IMR-90 (cell line): ENCODE measurements around the gene SHB. TPM values are rescaled to one million over a fixed set of nuclear protein-coding genes. Genes with fewer than 3 reads are reported as not detected.

Experiments
- ATAC-seq: fragments of 200-7000 bp; cut with Tn5 transposase; 2 replicates; pipeline ENCODE4 v1.9.1; 2020; ENCODE audit warnings: low read depth, mild to moderate bottlenecking, moderate library complexity
- BruUV-seq: library from RNA; stranded (reverse); fragments of 400-500 nt; replicated peaks from 2 replicates; lab custom pipeline; 2021; lab: Mats Ljungman, UMichigan
- CTCF ChIA-PET: fragments of 300-600 bp; formaldehyde crosslinking; extraction: SDS; loops from one replicate; lab custom pipeline; 2021; ENCODE audit warnings: antibody characterized with exemption; lab: Yijun Ruan, JAX
- POLR2A ChIA-PET: fragments of 300-600 bp; sonication (Branson Sonifier 250); formaldehyde crosslinking; loops from one replicate; lab custom pipeline; 2022; ENCODE audit warnings: antibody characterized with exemption; ENCODE audit not compliant: unreplicated experiment; lab: Charles Lee
- DNase-seq: peaks from one replicate; pipeline ENCODE4 v3.0.0; 2013
- H2AFZ ChIP-seq: replicated peaks from 2 replicates; pipeline ENCODE3; 2013; ENCODE audit warnings: low read length, mild to moderate bottlenecking; ENCODE audit not compliant: poor library complexity
- H2AK5ac ChIP-seq: 2 replicates; pipeline ENCODE4 v1.6.1; 2013; ENCODE audit warnings: low read depth, low read length, inconsistent platforms
- H2AK9ac ChIP-seq: replicated peaks from 2 replicates; pipeline ENCODE3; 2013; ENCODE audit warnings: mild to moderate bottlenecking, low read depth, low read length, moderate library complexity; ENCODE audit not compliant: poor library complexity
- H2BK120ac ChIP-seq: 2 replicates; pipeline ENCODE4 v1.6.1; 2013; ENCODE audit warnings: low read depth, low read length, inconsistent platforms
- H2BK15ac ChIP-seq: 3 replicates; pipeline ENCODE4 v1.6.1; 2013; ENCODE audit warnings: low read depth, low read length, inconsistent platforms
- H2BK20ac ChIP-seq: 2 replicates; pipeline ENCODE4 v1.6.1; 2013; ENCODE audit warnings: low read depth, mild to moderate bottlenecking, inconsistent platforms, low read length, moderate library complexity
- H2BK5ac ChIP-seq: 2 replicates; pipeline ENCODE4 v1.6.1; 2013; ENCODE audit warnings: mild to moderate bottlenecking, low read depth, low read length, inconsistent platforms; ENCODE audit not compliant: poor library complexity, severe bottlenecking
- H3K14ac ChIP-seq: replicated peaks from 2 replicates; pipeline ENCODE4 v1.6.1; 2013; ENCODE audit warnings: low read depth, low read length, inconsistent platforms
- H3K18ac ChIP-seq: 2 replicates; pipeline ENCODE4 v1.6.1; 2013; ENCODE audit warnings: low read depth, low read length, control low read depth
- H3K23ac ChIP-seq: 2 replicates; pipeline ENCODE4 v1.6.1; 2013; ENCODE audit warnings: low read depth, low read length, inconsistent platforms
- H3K27ac ChIP-seq: 2 replicates; pipeline ENCODE4 v1.5.1; 2013; ENCODE audit warnings: mild to moderate bottlenecking, control low read depth, low read length; ENCODE audit not compliant: insufficient read depth
- H3K27me3 ChIP-seq: 2 replicates; pipeline ENCODE4 v1.6.1; 2013; ENCODE audit warnings: low read length; ENCODE audit not compliant: control insufficient read depth, insufficient read depth
- H3K36me3 ChIP-seq: 2 replicates; pipeline ENCODE4 v1.6.1; 2013; ENCODE audit warnings: low read length, mixed read lengths; ENCODE audit not compliant: control insufficient read depth, insufficient read depth
- H3K4ac ChIP-seq: 2 replicates; pipeline ENCODE4 v1.6.1; 2013; ENCODE audit warnings: low read depth, low read length, inconsistent platforms
- H3K4me1 ChIP-seq: 2 replicates; pipeline ENCODE4 v1.6.1; 2013; ENCODE audit warnings: low read length, mixed read lengths; ENCODE audit not compliant: control insufficient read depth, insufficient read depth
- H3K4me2 ChIP-seq: 2 replicates; pipeline ENCODE4 v1.6.1; 2013; ENCODE audit warnings: low read depth, mild to moderate bottlenecking, control low read depth, low read length, moderate library complexity
- H3K4me3 ChIP-seq: 2 replicates; pipeline ENCODE4 v1.5.1; 2013; ENCODE audit warnings: low read depth, mild to moderate bottlenecking, control low read depth, low read length, moderate library complexity; ENCODE audit not compliant: insufficient read depth
- H3K56ac ChIP-seq: 2 replicates; pipeline ENCODE4 v1.6.1; 2013; ENCODE audit warnings: low read length, inconsistent platforms; ENCODE audit not compliant: insufficient read depth; ENCODE audit errors: extremely low read depth
- H3K79me1 ChIP-seq, 2 experiments: 2 replicates each; pipeline ENCODE4 v1.6.1; 2013; ENCODE audit warnings: low read length in 2 of 2, inconsistent platforms in 1 of 2, low read depth in 1 of 2
- H3K9ac ChIP-seq: 2 replicates; pipeline ENCODE4 v1.6.1; 2013; ENCODE audit warnings: low read depth, low read length, control low read depth
- H3K9me1 ChIP-seq: 2 replicates; pipeline ENCODE4 v1.6.1; 2013; ENCODE audit warnings: low read length, inconsistent platforms; ENCODE audit not compliant: insufficient read depth
- H3K9me3 ChIP-seq: 2 replicates; pipeline ENCODE4 v1.6.1; 2013; ENCODE audit warnings: low read length; ENCODE audit not compliant: control insufficient read depth, insufficient read depth
- H4K20me1 ChIP-seq: 2 replicates; pipeline ENCODE4 v1.6.1; 2013; ENCODE audit warnings: low read length, inconsistent platforms; ENCODE audit not compliant: insufficient read depth
- H4K5ac ChIP-seq: 2 replicates; pipeline ENCODE4 v1.6.1; 2013; ENCODE audit warnings: mild to moderate bottlenecking, low read depth, low read length, control low read depth
- H4K8ac ChIP-seq, 2 experiments: 2 replicates each; pipeline ENCODE4 v1.6.1; 2013; ENCODE audit warnings: low read depth in 2 of 2, low read length in 2 of 2, control low read depth in 1 of 2, inconsistent platforms in 1 of 2
- H4K91ac ChIP-seq: 2 replicates; pipeline ENCODE4 v1.6.1; 2013; ENCODE audit warnings: low read depth, low read length, inconsistent platforms; ENCODE audit not compliant: insufficient read depth
- BHLHE40 ChIP-seq: fragments of 150-350 bp; IDR thresholded peaks from 2 replicates; pipeline ENCODE4 v1.6.1; 2016; ENCODE audit warnings: mild to moderate bottlenecking, low read depth, low read length
- ELK1 ChIP-seq: fragments of 150-350 bp; IDR thresholded peaks from 2 replicates; pipeline ENCODE4 v1.6.1; 2016; ENCODE audit warnings: low read depth, mild to moderate bottlenecking, low read length, moderate library complexity, borderline replicate concordance
- MAFK ChIP-seq: IDR thresholded peaks from 2 replicates; pipeline ENCODE4 v1.6.1; 2012; ENCODE audit warnings: low read depth, low read length, improper control_type of control experiment
- MAZ ChIP-seq: IDR thresholded peaks from 2 replicates; pipeline ENCODE4 v1.6.1; 2012; ENCODE audit warnings: low read depth, mild to moderate bottlenecking, low read length, improper control_type of control experiment, moderate library complexity, borderline replicate concordance
- POLR2A ChIP-seq: IDR thresholded peaks from 2 replicates; pipeline ENCODE4 v1.6.1; 2012; ENCODE audit warnings: mild to moderate bottlenecking, low read depth, low read length
- RAD21 ChIP-seq: IDR thresholded peaks from 2 replicates; pipeline ENCODE4 v1.6.1; 2012; ENCODE audit warnings: low read length, improper control_type of control experiment
- USF2 ChIP-seq: fragments of 150-350 bp; IDR thresholded peaks from 2 replicates; pipeline ENCODE4 v1.6.1; 2017; ENCODE audit warnings: mild to moderate bottlenecking, antibody characterized with exemption, low read length, low read depth
- WGBS, 2 experiments: methylation state at CpG; one replicate each; pipeline versions ENCODE4 v1.1.5 to v1.1.7; 2013; ENCODE audit warnings: missing lambda C conversion rate in 2 of 2; ENCODE audit not compliant: insufficient read length in 1 of 2; ENCODE audit errors: extremely low coverage in 2 of 2; 5-methylcytosine and 5-hydroxymethylcytosine counted together
- dilution Hi-C: fragments of 300-500 bp; cut with HindIII; formaldehyde crosslinking; loops from one replicate; pipeline ENCODE4 v1.14.3; 2018; ENCODE audit warnings: low sequenced_read_pairs; ENCODE audit not compliant: unreplicated experiment
- in situ Hi-C: fragments of 300-500 bp; cut with MboI; formaldehyde crosslinking; loops from 3 replicates; pipeline ENCODE4 v1.14.3; 2019; ENCODE audit warnings: low sequenced_read_pairs, inconsistent platforms, mixed read lengths
- intact Hi-C: fragments of 100-400 bp; cut with micrococcal nuclease; formaldehyde crosslinking; loops from 2 replicates; pipeline ENCODE4 v1.10.0; 2022
- polyA plus RNA-seq, 3 experiments: library from polyadenylated mRNA; depleted of rRNA; stranded (reverse); fragments of >200 nt; gene quantifications; 2 replicates each; pipeline ENCODE4 v1.2.3, GENCODE V29; 2012; ENCODE audit warnings: low replicate concordance in 1 of 3
- total RNA-seq: library from RNA; depleted of rRNA; stranded (reverse); fragments of >200 nt; gene quantifications from 2 replicates; pipeline ENCODE4 v1.2.3, GENCODE V29; 2012

SHB gene
- total and polyA plus RNA-seq, 2 of the 4 experiments (the other 2 are of a cell fraction), result 6.1 to 20.4 TPM

GRCh38 chr9:37968228-37968701 is 100.8 kb downstream of the SHB start (continued):
- no peak for TF ChIP-seq MAFK

GRCh38 chr9:37967761-37968080 is 101.3 kb downstream of the SHB start:
- peak overlapping the region; percentile 27; the same call in 1 of the 2 replicates for H2BK20ac ChIP-seq
- intact Hi-C loops, result loop anchor here (5.0 kb wide), 1 partner anchor 40 kb away; no protein-coding TSS in a partner anchor
- BruUV-seq, result no TSS peak

More at GRCh38 chr9:37967761-37968080, 101.3 kb downstream of the SHB start:
- Histone ChIP-seq H3K14ac (no peak overlapping the region; the same call in 1 of the 2 replicates), H2BK120ac (no peak overlapping the region), H3K56ac (no peak overlapping the region), H3K36me3 (peaks cover 38% of the 10 kb centered on the region), H3K4ac (peak overlapping the region; percentile 44; the same call in 1 of the 2 replicates), H3K4me1 (peaks cover 59% of the 10 kb centered on the region), H3K27ac (no peak overlapping the region; the same call in 1 of the 2 replicates), H3K27me3 (no peaks in the 10 kb centered on the region), H3K4me3 (no peak overlapping the region), H3K18ac (peak overlapping the region; percentile 16; the same call in 1 of the 2 replicates), H3K9ac (no peak overlapping the region), H4K8ac (peak overlapping the region; percentile 19 to 54; a peak in 1 of 4 replicates), H3K23ac (no peak overlapping the region), H2BK15ac (0 out of 3 replicates have a peak overlapping the region, but pooled peaks have one; percentile 33), H4K5ac (peak overlapping the region; percentile 13; the same call in 1 of the 2 replicates), H2BK5ac (peak overlapping the region; percentile 67), H3K9me3 (no peaks in the 10 kb centered on the region), H4K20me1 (peaks cover 28% of the 10 kb centered on the region), H2AFZ (no peak overlapping the region), H2AK5ac (peak overlapping the region; percentile 50; the same call in 1 of the 2 replicates), H3K4me2 (no peak overlapping the region), H3K9me1 (peaks cover 65% of the 10 kb centered on the region), H4K91ac (peak overlapping the region; percentile 51), H2AK9ac (no peak overlapping the region), H3K79me1 (peaks cover 60 to 97% of the 10 kb centered on the region in 2 experiments)
- no peak for ATAC-seq
- TF ChIP-seq RAD21 (no peak), ELK1 (no peak), BHLHE40 (no peak), USF2 (no peak), POLR2A (no peak), MAZ (no peak)
- CTCF ChIA-PET, result interaction anchor here (1.4 kb wide), 1 partner anchor 54 kb away, joined by 4 read pairs; no protein-coding TSS in a partner anchor
- no peak for DNase-seq
- POLR2A ChIA-PET, result no interaction called here
- in situ Hi-C loops (no loop called here), dilution Hi-C loops (no loop called here)
- no CpG with 5 or more reads among the region's 6 CpGs for WGBS, 2 experiments
